ENCODE measurements around the gene DNAJC3.

The DNAJC3 gene

GRCh38 chr13:95842898-95843297, 166.0 kb downstream of the DNAJC3 start:
- no peak for TF ChIP-seq ZFX (IDR thresholded peaks at IDR 0.05; ENCODE audit: borderline replicate concordance)
- TF ChIP-seq CTCF (IDR thresholded peaks at IDR 0.05) = no peak
- H3K27ac ChIP-seq = no peak overlapping the region
